GM12874 (cell line): ENCODE results near the gene SLC25A10.

Experiments
- TF ChIP-seq, protein P1 (sequence below): IDR thresholded peaks from 2 replicates; pipeline ENCODE4 v1.5.1; 2011; ENCODE audit warnings: low read depth, mild to moderate bottlenecking, control low read depth, low read length, moderate library complexity; ENCODE audit not compliant: insufficient read depth

Gene SLC25A10

DNA sequence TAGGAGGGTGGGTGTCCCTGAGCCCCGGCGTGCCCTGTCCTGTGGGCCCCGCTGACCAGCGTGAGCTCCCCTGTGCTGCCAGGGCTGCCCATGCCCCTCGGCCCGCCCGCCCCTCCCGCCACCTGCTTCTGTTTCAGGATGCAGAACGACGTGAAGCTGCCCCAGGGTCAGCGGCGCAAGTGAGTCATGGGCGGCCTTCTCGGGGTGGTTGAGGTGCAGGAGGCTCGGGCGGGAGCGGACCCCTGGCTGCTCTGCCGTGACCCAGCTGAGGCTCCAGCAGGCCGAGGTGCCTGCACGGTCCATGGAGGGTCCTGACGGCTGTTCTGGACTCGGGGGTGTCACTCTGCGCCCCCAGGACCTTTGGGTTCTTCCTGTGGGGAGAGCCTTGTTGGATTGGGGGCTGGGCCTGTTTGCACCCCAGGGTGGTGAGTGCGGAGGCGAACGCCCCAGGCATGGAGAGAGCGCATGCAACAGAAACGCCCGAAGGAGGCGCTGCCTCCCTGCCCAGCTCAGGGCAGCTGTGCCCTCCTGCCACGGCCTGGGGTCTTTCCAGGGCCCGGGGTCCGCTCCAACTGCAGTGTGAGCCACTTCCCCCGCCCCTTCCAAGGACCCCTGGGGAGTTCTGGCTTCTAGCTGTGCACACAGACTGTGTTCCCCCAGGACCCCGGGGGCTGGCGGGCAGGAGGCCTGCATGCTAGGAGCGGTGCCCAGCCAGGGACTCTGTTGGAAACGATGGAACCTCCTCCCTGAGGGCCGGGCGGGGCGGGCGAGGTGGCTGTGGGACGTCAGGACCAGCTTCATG is 4.0 kb downstream of the SLC25A10 start:
- TF ChIP-seq, protein P1, sequence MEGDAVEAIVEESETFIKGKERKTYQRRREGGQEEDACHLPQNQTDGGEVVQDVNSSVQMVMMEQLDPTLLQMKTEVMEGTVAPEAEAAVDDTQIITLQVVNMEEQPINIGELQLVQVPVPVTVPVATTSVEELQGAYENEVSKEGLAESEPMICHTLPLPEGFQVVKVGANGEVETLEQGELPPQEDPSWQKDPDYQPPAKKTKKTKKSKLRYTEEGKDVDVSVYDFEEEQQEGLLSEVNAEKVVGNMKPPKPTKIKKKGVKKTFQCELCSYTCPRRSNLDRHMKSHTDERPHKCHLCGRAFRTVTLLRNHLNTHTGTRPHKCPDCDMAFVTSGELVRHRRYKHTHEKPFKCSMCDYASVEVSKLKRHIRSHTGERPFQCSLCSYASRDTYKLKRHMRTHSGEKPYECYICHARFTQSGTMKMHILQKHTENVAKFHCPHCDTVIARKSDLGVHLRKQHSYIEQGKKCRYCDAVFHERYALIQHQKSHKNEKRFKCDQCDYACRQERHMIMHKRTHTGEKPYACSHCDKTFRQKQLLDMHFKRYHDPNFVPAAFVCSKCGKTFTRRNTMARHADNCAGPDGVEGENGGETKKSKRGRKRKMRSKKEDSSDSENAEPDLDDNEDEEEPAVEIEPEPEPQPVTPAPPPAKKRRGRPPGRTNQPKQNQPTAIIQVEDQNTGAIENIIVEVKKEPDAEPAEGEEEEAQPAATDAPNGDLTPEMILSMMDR: no peak

DNA sequence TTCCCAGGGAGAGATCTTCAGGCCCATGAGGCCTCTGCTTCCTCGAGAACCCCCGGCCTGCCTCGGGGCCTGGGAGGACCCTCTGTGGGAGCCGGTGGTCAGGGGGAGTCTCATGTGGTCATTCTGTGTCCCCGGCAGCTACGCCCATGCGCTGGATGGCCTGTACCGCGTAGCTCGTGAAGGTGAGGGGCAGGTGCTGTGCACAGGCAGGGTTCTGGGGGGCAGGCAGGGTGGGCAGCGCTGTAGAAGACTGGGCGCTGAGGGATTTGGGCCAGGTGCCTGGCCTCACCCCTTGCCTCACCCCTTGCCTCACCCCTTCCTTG is 4.6 kb downstream of the SLC25A10 start:
- TF ChIP-seq, protein P1: no peak

DNA sequence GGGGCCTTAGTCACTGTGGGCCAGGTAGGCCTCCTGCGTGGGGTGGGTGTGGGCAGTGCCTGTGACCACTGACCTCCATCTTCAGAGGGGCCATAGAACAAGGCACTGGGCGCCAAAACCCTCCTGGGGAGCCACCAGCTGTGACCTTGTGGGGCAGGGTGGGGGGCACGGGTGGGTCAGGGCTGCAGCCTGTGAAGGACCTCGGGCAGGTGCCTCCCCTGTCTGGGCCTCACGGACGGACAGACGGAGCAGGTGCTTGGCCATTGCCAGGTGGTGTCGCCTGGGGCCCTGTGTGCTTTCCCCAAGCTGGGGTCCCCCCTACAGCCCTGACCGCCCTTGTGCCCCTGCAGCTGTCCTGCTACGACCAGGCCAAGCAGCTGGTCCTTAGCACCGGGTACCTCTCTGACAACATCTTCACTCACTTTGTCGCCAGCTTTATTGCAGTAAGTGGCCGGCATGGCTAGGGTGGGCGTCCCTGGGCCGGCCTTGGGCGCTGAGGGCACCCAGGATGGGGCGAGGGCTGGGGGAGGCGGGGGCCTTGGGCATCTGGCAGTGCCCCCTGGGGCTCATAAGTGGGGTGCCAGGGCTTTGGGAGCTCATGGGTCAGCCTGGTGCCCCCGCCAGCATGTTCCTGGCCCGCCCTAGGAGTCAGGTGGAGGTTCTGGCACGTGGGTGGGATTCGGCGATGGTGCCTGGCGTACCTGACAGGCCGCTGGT is 5.1 kb downstream of the SLC25A10 start:
- TF ChIP-seq, protein P1: no peak

DNA sequence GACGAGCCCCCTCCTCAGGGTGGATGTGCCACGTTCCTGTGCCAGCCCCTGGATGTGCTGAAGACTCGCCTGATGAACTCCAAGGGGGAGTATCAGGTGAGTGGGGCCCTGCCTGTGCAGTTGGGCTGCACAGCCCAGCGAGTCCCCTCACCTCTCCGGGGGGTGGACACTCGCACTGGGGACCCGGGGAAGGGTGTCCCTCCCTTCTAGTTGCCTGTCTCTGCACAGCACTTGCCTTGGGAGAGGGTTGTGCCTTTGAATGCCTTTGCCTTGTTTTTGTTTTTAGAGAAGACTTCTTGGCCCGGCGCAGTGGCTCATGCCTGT is 5.6 kb downstream of the SLC25A10 start:
- TF ChIP-seq, protein P1: no peak

DNA sequence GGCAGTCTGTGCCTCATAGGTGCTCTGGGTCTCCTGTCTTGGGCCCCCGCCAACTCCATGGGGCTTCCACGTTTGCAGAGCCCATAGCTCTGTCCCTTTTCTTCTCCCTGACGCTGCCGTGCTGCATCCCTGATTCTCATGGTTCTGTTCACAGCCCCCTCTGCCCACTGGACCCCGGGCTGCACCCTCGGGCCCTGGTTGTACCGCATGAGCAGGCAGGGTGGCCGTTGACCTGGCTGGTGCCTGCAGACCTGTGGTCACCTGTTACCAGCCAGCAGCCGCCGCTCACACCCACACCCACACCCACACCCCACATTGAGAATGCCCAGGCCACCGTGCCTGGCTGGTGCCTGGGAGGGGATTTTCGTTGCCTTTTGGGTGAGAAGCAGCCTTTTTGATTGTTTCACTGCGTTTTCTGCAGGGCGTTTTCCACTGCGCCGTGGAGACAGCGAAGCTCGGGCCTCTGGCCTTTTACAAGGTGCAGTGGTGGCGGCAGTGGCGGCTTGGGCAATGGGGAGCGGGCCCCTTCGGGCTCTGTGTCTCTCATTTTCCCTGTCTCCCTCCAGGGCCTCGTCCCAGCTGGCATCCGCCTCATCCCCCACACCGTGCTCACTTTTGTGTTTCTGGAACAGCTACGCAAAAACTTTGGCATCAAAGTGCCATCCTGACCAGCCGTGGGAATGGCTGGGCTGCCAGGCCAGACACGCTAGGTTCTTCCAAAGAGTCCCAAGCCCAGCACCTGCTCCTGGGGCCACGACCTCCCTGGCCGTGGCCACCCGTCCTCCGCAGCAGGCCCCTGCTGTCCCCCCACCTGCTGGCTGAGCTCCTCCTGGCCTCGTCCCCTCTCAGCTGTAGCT is 7.6 kb downstream of the SLC25A10 start:
- TF ChIP-seq, protein P1: no peak

DNA sequence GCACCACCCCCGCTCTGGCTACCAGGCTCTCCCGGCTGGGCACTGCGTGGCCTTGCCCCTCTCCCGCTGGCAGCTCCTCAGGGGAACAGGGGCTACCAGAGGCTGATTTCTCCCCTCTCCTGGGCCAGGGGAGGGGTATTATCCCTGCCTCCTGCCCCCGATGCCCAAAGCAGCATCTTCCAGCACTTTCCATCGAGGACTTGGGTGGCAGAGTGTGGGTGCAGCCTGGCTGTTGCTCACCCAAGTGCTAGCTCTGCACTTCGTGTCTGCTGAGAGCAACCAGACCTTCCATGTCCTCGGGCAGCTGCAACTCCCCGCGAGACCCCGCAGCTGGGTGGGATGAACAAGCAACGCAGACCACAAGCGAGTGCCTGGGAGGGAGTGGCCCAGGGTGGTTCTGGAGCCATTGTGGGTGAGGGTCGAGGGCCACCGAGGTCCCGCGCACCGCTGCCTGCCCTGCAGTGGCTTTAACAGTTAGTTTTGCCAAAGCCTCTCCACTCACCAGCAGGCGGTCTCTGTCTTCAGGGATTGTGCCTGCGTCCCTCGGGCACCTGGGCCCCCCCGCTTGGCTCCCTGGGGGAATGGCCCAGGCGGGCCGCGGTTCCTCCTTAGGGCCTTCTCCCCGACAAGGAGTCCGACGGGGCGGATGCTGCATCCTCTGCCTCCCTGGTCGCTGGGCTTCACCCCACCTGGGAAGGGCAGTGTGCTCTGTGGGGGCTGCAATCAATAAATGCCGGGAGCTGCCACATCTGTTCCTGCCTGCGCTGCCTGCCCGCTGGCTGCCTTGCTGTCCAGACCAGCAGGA is 8.4 kb downstream of the SLC25A10 start:
- TF ChIP-seq, protein P1: no peak
